DOHH2 (cell line): Measurements from ENCODE around the gene ACTA2.

ENCODE experiments used
- H3F3A ChIP-seq: fragments of 200-600 bp; sonication (generic), shearing (Covaris generic); 2 replicates; pipeline ENCODE4 v1.6.0; 2016; ENCODE audit warnings: antibody characterized with exemption, mild to moderate bottlenecking; ENCODE audit not compliant: control insufficient read depth, insufficient read depth
- H3K27ac ChIP-seq: fragments of 200-600 bp; sonication (generic); 2 replicates; pipeline ENCODE4 v1.5.1; 2014; ENCODE audit warnings: low read depth, mild to moderate bottlenecking, low read length, moderate library complexity
- H3K27me3 ChIP-seq: fragments of 200-600 bp; sonication (generic); 2 replicates; pipeline ENCODE4 v1.6.1; 2014; ENCODE audit warnings: mild to moderate bottlenecking, low read length, mixed read lengths; ENCODE audit not compliant: control insufficient read depth
- H3K36me3 ChIP-seq: fragments of 200-600 bp; sonication (generic); 2 replicates; pipeline ENCODE4 v1.6.1; 2014; ENCODE audit warnings: mild to moderate bottlenecking, low read length, moderate library complexity, mixed read lengths; ENCODE audit not compliant: control insufficient read depth
- H3K4me1 ChIP-seq: fragments of 200-600 bp; sonication (generic); 2 replicates; pipeline ENCODE4 v1.6.1; 2014; ENCODE audit warnings: mild to moderate bottlenecking, low read length, mixed read lengths; ENCODE audit not compliant: control insufficient read depth
- H3K4me2 ChIP-seq: fragments of 200-600 bp; sonication (generic); 2 replicates; pipeline ENCODE4 v1.6.0; 2014; ENCODE audit warnings: mild to moderate bottlenecking, low read length, moderate library complexity
- H3K4me3 ChIP-seq: fragments of 200-600 bp; sonication (generic); 2 replicates; pipeline ENCODE4 v1.5.1; 2014; ENCODE audit warnings: mild to moderate bottlenecking, low read length, mixed read lengths
- H3K79me2 ChIP-seq: fragments of 200-600 bp; sonication (generic); 2 replicates; pipeline ENCODE4 v1.6.1; 2014; ENCODE audit warnings: mild to moderate bottlenecking, low read length, mixed read lengths; ENCODE audit not compliant: control insufficient read depth
- H3K9me2 ChIP-seq: fragments of 200-600 bp; sonication (generic); replicated peaks from 2 replicates; pipeline ENCODE4 v1.6.1; 2014; ENCODE audit warnings: mild to moderate bottlenecking, low read length, mixed read lengths; ENCODE audit not compliant: control insufficient read depth
- H3K9me3 ChIP-seq: fragments of 200-600 bp; sonication (generic); 2 replicates; pipeline ENCODE4 v1.6.1; 2014; ENCODE audit warnings: antibody characterized with exemption, low read length, mixed read lengths; ENCODE audit not compliant: control insufficient read depth, insufficient read depth
- H4K20me1 ChIP-seq: fragments of 200-600 bp; sonication (generic); 2 replicates; pipeline ENCODE4 v1.6.0; 2014; ENCODE audit warnings: low read depth, mild to moderate bottlenecking, antibody characterized with exemption, low read length, moderate library complexity; ENCODE audit not compliant: control insufficient read depth, insufficient read depth
- CTCF ChIP-seq: fragments of 200-600 bp; sonication (generic); IDR thresholded peaks from one replicate; pipeline ENCODE4 v1.5.1; 2014; ENCODE audit warnings: antibody characterized with exemption, mild to moderate bottlenecking, low read depth, low read length; ENCODE audit not compliant: poor library complexity, severe bottlenecking
- EZH2phosphoT487 ChIP-seq: fragments of 200-600 bp; sonication (generic); IDR thresholded peaks from 2 replicates; pipeline ENCODE4 v1.6.1; 2017; ENCODE audit warnings: borderline replicate concordance, mild to moderate bottlenecking, antibody characterized with exemption, low read length, moderate library complexity, mixed read lengths

The ACTA2 gene

GRCh38 chr10:88896372-88896993, 56.1 kb downstream of the ACTA2 start:
- Histone ChIP-seq H3K9me2 (no peaks in the 10 kb centered on the region), H3K4me3 (no peak overlapping the region), H4K20me1 (no peaks in the 10 kb centered on the region), H3F3A (peaks cover 4% of the 10 kb centered on the region), H3K4me2 (no peak overlapping the region), H3K4me1 (peaks cover 34% of the 10 kb centered on the region), H3K79me2 (peaks cover 21% of the 10 kb centered on the region), H3K36me3 (peaks cover 12% of the 10 kb centered on the region), H3K27ac (no peak overlapping the region), H3K27me3 (no peaks in the 10 kb centered on the region), H3K9me3 (no peaks in the 10 kb centered on the region)
- TF ChIP-seq CTCF: no peak
- no peak for TF ChIP-seq EZH2phosphoT487

- TF ChIP-seq CTCF: no peak
- TF ChIP-seq EZH2phosphoT487: no peak
- H3K27ac ChIP-seq: no peak overlapping the region
- H3F3A ChIP-seq: no peaks in the 10 kb centered on the region
- H3K79me2 ChIP-seq: peaks cover 29% of the 10 kb centered on the region
- no peaks in the 10 kb centered on the region for H3K9me3 ChIP-seq
- H3K27me3 ChIP-seq: no peaks in the 10 kb centered on the region
- no peak overlapping the region for H3K4me2 ChIP-seq
- H3K36me3 ChIP-seq: 0 out of 2 replicates have a peak, but pooled peaks cover 6% of the 10 kb centered on the region
- H3K9me2 ChIP-seq: no peaks in the 10 kb centered on the region
- H4K20me1 ChIP-seq: no peaks in the 10 kb centered on the region
- no peak overlapping the region for H3K4me3 ChIP-seq
- H3K4me1 ChIP-seq: peaks cover 35% of the 10 kb centered on the region
Observed at GRCh38 chr10:88895250-88895649, 57.3 kb downstream of the ACTA2 start.

- Histone ChIP-seq H3K4me2 (no peak overlapping the region), H3K27ac (no peak overlapping the region), H3K27me3 (no peaks in the 10 kb centered on the region), H4K20me1 (no peaks in the 10 kb centered on the region), H3K79me2 (peaks cover 35% of the 10 kb centered on the region), H3K36me3 (0 out of 2 replicates have a peak, but pooled peaks cover 6% of the 10 kb centered on the region), H3F3A (no peaks in the 10 kb centered on the region), H3K4me3 (no peak overlapping the region), H3K9me3 (no peaks in the 10 kb centered on the region), H3K4me1 (peaks cover 44% of the 10 kb centered on the region), H3K9me2 (no peaks in the 10 kb centered on the region)
- TF ChIP-seq EZH2phosphoT487: no peak
- TF ChIP-seq CTCF: no peak
Observed at GRCh38 chr10:88893611-88894010, 59.0 kb downstream of the ACTA2 start.
